K562 (cell line): ENCODE measurements around the gene ISYNA1. TPM values are rescaled to one million over a fixed set of nuclear protein-coding genes. Genes with fewer than 3 reads are reported as not detected.

Experiments
- BRD4 ChIP-seq: fragments of 200-600 bp; sonication (generic); IDR thresholded peaks from 2 replicates; pipeline ENCODE4 v1.6.1; 2017; ENCODE audit warnings: inconsistent platforms
- GABPB1 ChIP-seq: sonication (generic); formaldehyde crosslinking; IDR thresholded peaks from 2 replicates; pipeline ENCODE4 v1.8.0; 2022; ENCODE audit warnings: mild to moderate bottlenecking, missing genetic modification reagents
- PTRF ChIP-seq: fragments of 450-650 bp; IDR thresholded peaks from 2 replicates; pipeline ENCODE4 v1.6.1; 2016; ENCODE audit warnings: mild to moderate bottlenecking, missing genetic modification characterization, missing compliant biosample characterization
- TRIM24 ChIP-seq, 2 experiments: fragments of 450-650 bp; IDR thresholded peaks; 2 replicates each; pipeline ENCODE4 v1.6.1; 2016
- polyA plus RNA-seq, 8 experiments: library from polyadenylated mRNA; depleted of rRNA in 4 of 8; stranded (reverse) in 5 of 8; unstranded in 3 of 8; fragments of >200 nt; fragmentation: Nextera tagmentation in 2 of 8; fragmentation: Illumina TruSeq in 1 of 8; extraction: Ambion mirVana in 2 of 8; extraction: Trizol in 1 of 8; gene quantifications; 2 replicates each; pipeline versions ENCODE4 v1.2.1 to v1.2.3, GENCODE V29; 2011 to 2014; ENCODE audit warnings: inconsistent platforms in 1 of 8, missing spikeins in 1 of 8
- total RNA-seq, 7 experiments: library from RNA; depleted of rRNA in 6 of 7; stranded (reverse); fragments of >200 nt in 6 of 7; fragmentation: Illumina TruSeq in 2 of 7; extraction: Trizol in 2 of 7; gene quantifications; 2 replicates each; pipeline versions ENCODE4 v1.2.1 to v1.2.3, GENCODE V29; 2011 to 2021; ENCODE audit warnings: low replicate concordance in 1 of 7
- TF ChIP-seq, protein P1 (sequence below), 2 experiments: fragments of 450-650 bp; formaldehyde crosslinking in 1 of 2; IDR thresholded peaks; 2 replicates each; pipeline versions ENCODE4 v1.4.0 to v1.6.1; 2014 to 2020; ENCODE audit warnings: mild to moderate bottlenecking in 2 of 2, borderline replicate concordance in 1 of 2, low read depth in 1 of 2
- TF ChIP-seq, protein P2 (sequence below): fragments of 250-450 bp; sonication (Bioruptor Pico); IDR thresholded peaks from 2 replicates; pipeline ENCODE4 v1.5.0; 2022; ENCODE audit warnings: mild to moderate bottlenecking
- TF ChIP-seq, protein P3 (sequence below): fragments of 450-650 bp; IDR thresholded peaks from 2 replicates; pipeline ENCODE4 v1.6.1; 2014; ENCODE audit warnings: low read depth, mild to moderate bottlenecking, moderate library complexity, borderline replicate concordance
- TF ChIP-seq, protein P4 (sequence below), 2 experiments: IDR thresholded peaks in 1 of 2; conservative IDR thresholded peaks in 1 of 2; 2 replicates each; pipeline ENCODE4 v1.6.1; 2016; ENCODE audit warnings: low read depth in 2 of 2, mild to moderate bottlenecking in 1 of 2, missing compliant biosample characterization in 1 of 2, missing genetic modification characterization in 1 of 2, moderate library complexity in 1 of 2
- TF ChIP-seq, protein P5 (sequence below), 2 experiments: fragments of 450-650 bp; IDR thresholded peaks; 2 replicates each; pipeline ENCODE4 v1.6.1; 2016

Gene ISYNA1
- total and polyA plus RNA-seq, 9 of the 15 experiments (the other 6 are each of a cell fraction or from before 2014, with no cell fraction given), result 21.8 to 460 (median 93.2) TPM

DNA sequence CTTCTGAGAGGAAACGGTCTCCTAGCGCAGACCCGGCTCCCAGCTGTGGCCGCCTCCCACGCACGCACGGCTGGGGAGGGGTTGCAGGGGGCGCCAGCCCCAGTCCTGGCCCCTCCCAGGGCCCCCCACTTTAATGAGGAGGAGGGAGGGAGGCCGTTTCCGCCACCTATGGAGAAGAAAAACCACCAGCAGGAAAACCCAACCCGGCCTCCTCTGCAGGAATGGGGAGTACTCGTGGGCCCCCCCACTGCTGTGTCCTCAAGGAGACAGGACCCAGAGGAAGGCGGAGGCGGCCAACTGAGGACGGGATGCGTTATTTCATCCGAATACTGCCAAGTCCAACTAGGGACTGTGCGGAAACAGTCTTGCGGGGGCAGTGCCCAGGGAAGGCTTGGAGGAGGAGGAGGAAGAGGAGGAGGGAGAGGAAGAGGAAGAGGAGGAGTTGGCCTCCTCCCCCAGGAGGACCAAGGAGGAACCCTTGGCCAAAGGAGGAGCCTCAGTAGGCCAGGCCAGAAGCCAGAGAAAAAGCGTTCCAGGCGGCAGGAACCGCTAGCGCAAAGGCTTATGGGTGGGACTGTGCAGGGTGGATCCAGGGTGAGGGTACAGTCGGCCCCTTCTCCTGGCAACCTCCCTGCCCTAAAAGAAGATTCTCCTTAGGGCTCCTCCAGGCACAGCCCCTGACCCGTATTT lies 22.6 kb downstream of the ISYNA1 start (continued):
- TF ChIP-seq, protein P1, sequence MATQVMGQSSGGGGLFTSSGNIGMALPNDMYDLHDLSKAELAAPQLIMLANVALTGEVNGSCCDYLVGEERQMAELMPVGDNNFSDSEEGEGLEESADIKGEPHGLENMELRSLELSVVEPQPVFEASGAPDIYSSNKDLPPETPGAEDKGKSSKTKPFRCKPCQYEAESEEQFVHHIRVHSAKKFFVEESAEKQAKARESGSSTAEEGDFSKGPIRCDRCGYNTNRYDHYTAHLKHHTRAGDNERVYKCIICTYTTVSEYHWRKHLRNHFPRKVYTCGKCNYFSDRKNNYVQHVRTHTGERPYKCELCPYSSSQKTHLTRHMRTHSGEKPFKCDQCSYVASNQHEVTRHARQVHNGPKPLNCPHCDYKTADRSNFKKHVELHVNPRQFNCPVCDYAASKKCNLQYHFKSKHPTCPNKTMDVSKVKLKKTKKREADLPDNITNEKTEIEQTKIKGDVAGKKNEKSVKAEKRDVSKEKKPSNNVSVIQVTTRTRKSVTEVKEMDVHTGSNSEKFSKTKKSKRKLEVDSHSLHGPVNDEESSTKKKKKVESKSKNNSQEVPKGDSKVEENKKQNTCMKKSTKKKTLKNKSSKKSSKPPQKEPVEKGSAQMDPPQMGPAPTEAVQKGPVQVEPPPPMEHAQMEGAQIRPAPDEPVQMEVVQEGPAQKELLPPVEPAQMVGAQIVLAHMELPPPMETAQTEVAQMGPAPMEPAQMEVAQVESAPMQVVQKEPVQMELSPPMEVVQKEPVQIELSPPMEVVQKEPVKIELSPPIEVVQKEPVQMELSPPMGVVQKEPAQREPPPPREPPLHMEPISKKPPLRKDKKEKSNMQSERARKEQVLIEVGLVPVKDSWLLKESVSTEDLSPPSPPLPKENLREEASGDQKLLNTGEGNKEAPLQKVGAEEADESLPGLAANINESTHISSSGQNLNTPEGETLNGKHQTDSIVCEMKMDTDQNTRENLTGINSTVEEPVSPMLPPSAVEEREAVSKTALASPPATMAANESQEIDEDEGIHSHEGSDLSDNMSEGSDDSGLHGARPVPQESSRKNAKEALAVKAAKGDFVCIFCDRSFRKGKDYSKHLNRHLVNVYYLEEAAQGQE (IDR thresholded peaks at IDR 0.05; ENCODE audit: borderline replicate concordance), result no peak
- TF ChIP-seq, protein P1 (CRISPR knock-in tag; IDR thresholded peaks at IDR 0.05; ENCODE audit: low read depth), result peak; percentile 74; the same call in 1 of the 2 replicates
- TF ChIP-seq, protein P2, sequence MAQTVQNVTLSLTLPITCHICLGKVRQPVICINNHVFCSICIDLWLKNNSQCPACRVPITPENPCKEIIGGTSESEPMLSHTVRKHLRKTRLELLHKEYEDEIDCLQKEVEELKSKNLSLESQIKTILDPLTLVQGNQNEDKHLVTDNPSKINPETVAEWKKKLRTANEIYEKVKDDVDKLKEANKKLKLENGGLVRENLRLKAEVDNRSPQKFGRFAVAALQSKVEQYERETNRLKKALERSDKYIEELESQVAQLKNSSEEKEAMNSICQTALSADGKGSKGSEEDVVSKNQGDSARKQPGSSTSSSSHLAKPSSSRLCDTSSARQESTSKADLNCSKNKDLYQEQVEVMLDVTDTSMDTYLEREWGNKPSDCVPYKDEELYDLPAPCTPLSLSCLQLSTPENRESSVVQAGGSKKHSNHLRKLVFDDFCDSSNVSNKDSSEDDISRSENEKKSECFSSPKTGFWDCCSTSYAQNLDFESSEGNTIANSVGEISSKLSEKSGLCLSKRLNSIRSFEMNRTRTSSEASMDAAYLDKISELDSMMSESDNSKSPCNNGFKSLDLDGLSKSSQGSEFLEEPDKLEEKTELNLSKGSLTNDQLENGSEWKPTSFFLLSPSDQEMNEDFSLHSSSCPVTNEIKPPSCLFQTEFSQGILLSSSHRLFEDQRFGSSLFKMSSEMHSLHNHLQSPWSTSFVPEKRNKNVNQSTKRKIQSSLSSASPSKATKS, result no peak
- TF ChIP-seq GABPB1 (CRISPR knock-in tag), result peak; percentile 35
- TF ChIP-seq, protein P3, sequence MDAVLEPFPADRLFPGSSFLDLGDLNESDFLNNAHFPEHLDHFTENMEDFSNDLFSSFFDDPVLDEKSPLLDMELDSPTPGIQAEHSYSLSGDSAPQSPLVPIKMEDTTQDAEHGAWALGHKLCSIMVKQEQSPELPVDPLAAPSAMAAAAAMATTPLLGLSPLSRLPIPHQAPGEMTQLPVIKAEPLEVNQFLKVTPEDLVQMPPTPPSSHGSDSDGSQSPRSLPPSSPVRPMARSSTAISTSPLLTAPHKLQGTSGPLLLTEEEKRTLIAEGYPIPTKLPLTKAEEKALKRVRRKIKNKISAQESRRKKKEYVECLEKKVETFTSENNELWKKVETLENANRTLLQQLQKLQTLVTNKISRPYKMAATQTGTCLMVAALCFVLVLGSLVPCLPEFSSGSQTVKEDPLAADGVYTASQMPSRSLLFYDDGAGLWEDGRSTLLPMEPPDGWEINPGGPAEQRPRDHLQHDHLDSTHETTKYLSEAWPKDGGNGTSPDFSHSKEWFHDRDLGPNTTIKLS, result no peak
- no peak; the same call in 1 of the 2 replicates for TF ChIP-seq BRD4
- peak; percentile 48; the same call in 1 of the 2 replicates for TF ChIP-seq PTRF (tag)
- 0 out of 4 replicates have a peak, but pooled peaks of 1 of the 2 experiments have one; percentile 25 for TF ChIP-seq TRIM24 (IDR thresholded peaks at IDR 0.05)
- TF ChIP-seq, protein P4, sequence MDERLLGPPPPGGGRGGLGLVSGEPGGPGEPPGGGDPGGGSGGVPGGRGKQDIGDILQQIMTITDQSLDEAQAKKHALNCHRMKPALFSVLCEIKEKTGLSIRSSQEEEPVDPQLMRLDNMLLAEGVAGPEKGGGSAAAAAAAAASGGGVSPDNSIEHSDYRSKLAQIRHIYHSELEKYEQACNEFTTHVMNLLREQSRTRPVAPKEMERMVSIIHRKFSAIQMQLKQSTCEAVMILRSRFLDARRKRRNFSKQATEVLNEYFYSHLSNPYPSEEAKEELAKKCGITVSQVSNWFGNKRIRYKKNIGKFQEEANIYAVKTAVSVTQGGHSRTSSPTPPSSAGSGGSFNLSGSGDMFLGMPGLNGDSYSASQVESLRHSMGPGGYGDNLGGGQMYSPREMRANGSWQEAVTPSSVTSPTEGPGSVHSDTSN (CRISPR knock-in tag; IDR thresholded peaks at IDR 0.05; ENCODE audit: low read depth), result no peak
- TF ChIP-seq, protein P4 (tag; conservative IDR thresholded peaks at IDR 0.05; ENCODE audit: low read depth), result 0 out of 2 replicates have a peak, but pooled peaks have one; percentile 18
- TF ChIP-seq, protein P5, sequence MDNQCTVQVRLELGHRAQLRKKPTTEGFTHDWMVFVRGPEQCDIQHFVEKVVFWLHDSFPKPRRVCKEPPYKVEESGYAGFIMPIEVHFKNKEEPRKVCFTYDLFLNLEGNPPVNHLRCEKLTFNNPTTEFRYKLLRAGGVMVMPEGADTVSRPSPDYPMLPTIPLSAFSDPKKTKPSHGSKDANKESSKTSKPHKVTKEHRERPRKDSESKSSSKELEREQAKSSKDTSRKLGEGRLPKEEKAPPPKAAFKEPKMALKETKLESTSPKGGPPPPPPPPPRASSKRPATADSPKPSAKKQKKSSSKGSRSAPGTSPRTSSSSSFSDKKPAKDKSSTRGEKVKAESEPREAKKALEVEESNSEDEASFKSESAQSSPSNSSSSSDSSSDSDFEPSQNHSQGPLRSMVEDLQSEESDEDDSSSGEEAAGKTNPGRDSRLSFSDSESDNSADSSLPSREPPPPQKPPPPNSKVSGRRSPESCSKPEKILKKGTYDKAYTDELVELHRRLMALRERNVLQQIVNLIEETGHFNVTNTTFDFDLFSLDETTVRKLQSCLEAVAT (IDR thresholded peaks at IDR 0.05), result peak; percentile 75 to 80; a peak in 3 of 4 replicates
